Kidney epithelial cell (primary cell): Measurements from ENCODE around the gene PGGHG. TPM values are rescaled to one million over a fixed set of nuclear protein-coding genes. Genes with fewer than 3 reads are reported as not detected.
A peak's percentile ranks its signal among the peaks of the same experiment; 100 is the strongest.

ENCODE experiments used
- DNase-seq: peaks from one replicate; pipeline ENCODE4 v3.0.0-alpha.2; 2010; ENCODE audit warnings: low read depth
- H3K27me3 ChIP-seq: 2 replicates; pipeline ENCODE4 v1.6.0; 2011; ENCODE audit warnings: low read length; ENCODE audit not compliant: control insufficient read depth, insufficient read depth
- H3K36me3 ChIP-seq: 2 replicates; pipeline ENCODE4 v1.5.1; 2011; ENCODE audit warnings: low read length; ENCODE audit not compliant: control insufficient read depth, insufficient read depth
- H3K4me3 ChIP-seq: 2 replicates; pipeline ENCODE4 v1.5.1; 2011; ENCODE audit warnings: low read depth, mild to moderate bottlenecking, control low read depth, low read length
- total RNA-seq: library from RNA; depleted of rRNA; stranded (reverse); fragments of >200 nt; gene quantifications from 2 replicates; pipeline ENCODE4 v1.2.3, GENCODE V29; 2015
- TF ChIP-seq, protein P1 (sequence below): IDR thresholded peaks from 2 replicates; pipeline ENCODE4 v1.5.1; 2011; ENCODE audit warnings: mild to moderate bottlenecking, moderate library complexity, low read length, control low read depth, inconsistent platforms; ENCODE audit not compliant: insufficient read depth, poor library complexity, severe bottlenecking

Gene PGGHG
- total RNA-seq: 10.5 and 13.1 TPM in 2 replicates

GRCh38 chr11:288478-289397 is at the start of gene PGGHG:
TSS of gene PGGHG (plus strand) at chr11:289126. CDS start at chr11:289817, 691 bp downstream.
- Histone ChIP-seq H3K27me3 (peaks cover 35% of the 10 kb centered on the region), H3K4me3 (peak within 1 kb of the TSS; percentile 44), H3K36me3 (no peaks in the 10 kb centered on the region)
- TF ChIP-seq, protein P1, sequence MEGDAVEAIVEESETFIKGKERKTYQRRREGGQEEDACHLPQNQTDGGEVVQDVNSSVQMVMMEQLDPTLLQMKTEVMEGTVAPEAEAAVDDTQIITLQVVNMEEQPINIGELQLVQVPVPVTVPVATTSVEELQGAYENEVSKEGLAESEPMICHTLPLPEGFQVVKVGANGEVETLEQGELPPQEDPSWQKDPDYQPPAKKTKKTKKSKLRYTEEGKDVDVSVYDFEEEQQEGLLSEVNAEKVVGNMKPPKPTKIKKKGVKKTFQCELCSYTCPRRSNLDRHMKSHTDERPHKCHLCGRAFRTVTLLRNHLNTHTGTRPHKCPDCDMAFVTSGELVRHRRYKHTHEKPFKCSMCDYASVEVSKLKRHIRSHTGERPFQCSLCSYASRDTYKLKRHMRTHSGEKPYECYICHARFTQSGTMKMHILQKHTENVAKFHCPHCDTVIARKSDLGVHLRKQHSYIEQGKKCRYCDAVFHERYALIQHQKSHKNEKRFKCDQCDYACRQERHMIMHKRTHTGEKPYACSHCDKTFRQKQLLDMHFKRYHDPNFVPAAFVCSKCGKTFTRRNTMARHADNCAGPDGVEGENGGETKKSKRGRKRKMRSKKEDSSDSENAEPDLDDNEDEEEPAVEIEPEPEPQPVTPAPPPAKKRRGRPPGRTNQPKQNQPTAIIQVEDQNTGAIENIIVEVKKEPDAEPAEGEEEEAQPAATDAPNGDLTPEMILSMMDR: no peak
- DNase-seq: no peak

DNA sequence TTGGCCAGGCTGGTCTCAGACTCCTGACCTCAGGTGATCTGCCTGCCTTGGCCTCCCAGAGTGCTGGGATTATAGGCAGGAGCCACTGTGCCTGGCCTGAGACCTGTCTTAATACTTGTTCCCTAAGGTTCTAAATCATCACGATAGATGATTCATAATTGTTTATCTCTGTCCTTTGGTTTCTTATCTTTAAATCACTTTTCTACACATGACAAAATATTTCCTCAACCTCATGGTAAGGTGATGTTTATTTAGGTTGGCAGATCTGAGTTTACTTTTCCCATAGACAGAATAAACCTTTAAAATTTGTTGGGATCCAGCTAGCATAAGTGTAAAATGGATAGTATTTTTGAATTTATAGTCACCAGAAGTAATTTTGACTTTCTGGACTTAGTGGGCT is 48.6 kb upstream of the PGGHG start:
- DNase-seq: no peak
- no peaks in the 10 kb centered on the region for H3K27me3 ChIP-seq
- peaks cover 2% of the 10 kb centered on the region for H3K36me3 ChIP-seq
- H3K4me3 ChIP-seq: no peak overlapping the region
- TF ChIP-seq, protein P1: no peak

DNA sequence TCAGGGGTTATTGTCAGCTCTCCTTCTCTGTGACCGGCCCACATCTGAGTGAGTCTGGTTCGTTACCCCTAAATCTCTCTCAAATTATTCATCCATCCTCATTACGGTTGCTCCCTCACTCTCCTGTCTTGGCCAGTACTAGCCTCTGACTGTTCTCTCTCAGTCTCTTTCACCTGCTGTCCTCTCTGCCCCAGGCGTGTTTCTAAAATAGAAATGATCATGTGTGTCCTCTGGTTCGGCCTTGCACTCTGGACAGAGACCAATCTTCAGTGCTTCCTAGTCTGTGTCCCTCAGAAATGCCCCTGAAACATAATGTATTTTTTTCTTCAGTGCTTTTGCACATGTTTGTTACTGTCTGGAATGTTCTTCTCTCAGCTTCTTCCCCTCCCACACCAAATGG is 47.3 kb upstream of the PGGHG start:
- TF ChIP-seq, protein P1: no peak
- Histone ChIP-seq H3K4me3 (no peak overlapping the region), H3K27me3 (no peaks in the 10 kb centered on the region), H3K36me3 (peaks cover 2% of the 10 kb centered on the region)
- DNase-seq: no peak

GRCh38 chr11:244376-244775 is 44.5 kb upstream of the PGGHG start:
- TF ChIP-seq, protein P1: no peak
- H3K27me3 ChIP-seq: no peaks in the 10 kb centered on the region
- no peak overlapping the region for H3K4me3 ChIP-seq
- H3K36me3 ChIP-seq: peaks cover 4% of the 10 kb centered on the region
- DNase-seq: no peak

- TF ChIP-seq, protein P1: no peak
- Histone ChIP-seq H3K36me3 (peaks cover 5% of the 10 kb centered on the region), H3K27me3 (no peaks in the 10 kb centered on the region), H3K4me3 (no peak overlapping the region)
- no peak for DNase-seq
Observed at GRCh38 chr11:249062-249461, 39.9 kb upstream of the PGGHG start.
